Activated naive CD8-positive, alpha-beta T cell (primary cell): Measurements from ENCODE around the gene AGFG2.

ENCODE experiments used
- H3K27ac Mint-ChIP-seq: one replicate; pipeline ENCODE4 v1.8.0; 2021; ENCODE audit warnings: mixed read lengths
- H3K27me3 Mint-ChIP-seq: one replicate; pipeline ENCODE4 v1.8.0; 2021; ENCODE audit warnings: mixed read lengths
- H3K36me3 Mint-ChIP-seq: one replicate; pipeline ENCODE4 v1.8.0; 2021; ENCODE audit warnings: mixed read lengths
- H3K4me1 Mint-ChIP-seq: one replicate; pipeline ENCODE4 v1.8.0; 2021; ENCODE audit warnings: low read depth, mixed read lengths
- H3K4me3 Mint-ChIP-seq: one replicate; pipeline ENCODE4 v1.8.0; 2021; ENCODE audit warnings: mild to moderate bottlenecking, mixed read lengths
- H3K9me3 Mint-ChIP-seq: one replicate; pipeline ENCODE4 v1.8.0; 2021; ENCODE audit warnings: low read depth, mixed read lengths

The AGFG2 gene

DNA sequence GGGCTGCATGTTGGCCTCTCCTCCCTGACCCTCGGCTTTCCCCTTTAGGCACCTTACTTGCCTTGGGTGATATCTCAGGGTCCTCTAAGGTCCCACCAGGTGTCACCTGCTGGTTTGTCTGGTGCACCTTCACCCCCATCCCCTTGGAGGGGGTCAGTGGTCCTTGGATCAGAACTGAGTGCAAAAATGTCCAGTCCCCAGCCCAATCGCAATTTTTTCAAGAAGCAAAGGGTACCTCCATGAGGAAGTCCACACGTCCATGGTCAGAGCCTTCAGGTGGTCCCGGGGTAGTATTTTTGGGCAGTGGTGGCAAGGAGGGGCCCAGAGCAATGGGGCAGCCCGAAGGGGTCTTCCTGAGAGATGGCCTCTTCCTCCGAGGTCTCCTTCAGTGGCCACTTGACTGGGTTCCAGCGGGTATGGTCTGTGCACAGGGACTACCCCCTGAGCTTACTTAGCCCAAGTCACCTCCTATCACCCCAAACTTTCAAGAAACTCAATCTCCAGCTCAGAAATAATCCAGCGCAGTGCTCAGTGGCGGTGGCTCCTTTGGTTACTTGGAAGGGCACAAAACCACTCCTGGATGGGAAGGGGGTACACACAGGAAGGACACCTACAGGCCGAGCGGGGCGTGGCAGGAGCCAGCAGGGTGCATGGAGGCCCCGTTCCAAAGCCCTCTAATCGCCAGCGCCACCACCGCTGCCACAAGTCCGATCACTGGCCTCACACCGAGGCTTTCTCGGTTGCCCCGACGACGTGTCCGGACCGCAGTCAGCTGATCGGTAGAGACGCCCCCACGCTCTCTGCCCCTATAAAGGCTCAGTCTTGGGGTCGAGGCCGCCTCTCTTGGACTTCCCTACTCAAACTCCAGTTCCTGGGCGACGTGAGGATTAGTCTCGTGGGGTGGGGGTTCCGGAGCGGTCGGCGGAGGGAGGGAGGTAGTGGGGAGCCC is 30.2 kb downstream of the AGFG2 start:
- Mint-ChIP-seq H3K27me3 (no peaks in the 10 kb centered on the region), H3K36me3 (no peaks in the 10 kb centered on the region), H3K9me3 (no peaks in the 10 kb centered on the region)

DNA sequence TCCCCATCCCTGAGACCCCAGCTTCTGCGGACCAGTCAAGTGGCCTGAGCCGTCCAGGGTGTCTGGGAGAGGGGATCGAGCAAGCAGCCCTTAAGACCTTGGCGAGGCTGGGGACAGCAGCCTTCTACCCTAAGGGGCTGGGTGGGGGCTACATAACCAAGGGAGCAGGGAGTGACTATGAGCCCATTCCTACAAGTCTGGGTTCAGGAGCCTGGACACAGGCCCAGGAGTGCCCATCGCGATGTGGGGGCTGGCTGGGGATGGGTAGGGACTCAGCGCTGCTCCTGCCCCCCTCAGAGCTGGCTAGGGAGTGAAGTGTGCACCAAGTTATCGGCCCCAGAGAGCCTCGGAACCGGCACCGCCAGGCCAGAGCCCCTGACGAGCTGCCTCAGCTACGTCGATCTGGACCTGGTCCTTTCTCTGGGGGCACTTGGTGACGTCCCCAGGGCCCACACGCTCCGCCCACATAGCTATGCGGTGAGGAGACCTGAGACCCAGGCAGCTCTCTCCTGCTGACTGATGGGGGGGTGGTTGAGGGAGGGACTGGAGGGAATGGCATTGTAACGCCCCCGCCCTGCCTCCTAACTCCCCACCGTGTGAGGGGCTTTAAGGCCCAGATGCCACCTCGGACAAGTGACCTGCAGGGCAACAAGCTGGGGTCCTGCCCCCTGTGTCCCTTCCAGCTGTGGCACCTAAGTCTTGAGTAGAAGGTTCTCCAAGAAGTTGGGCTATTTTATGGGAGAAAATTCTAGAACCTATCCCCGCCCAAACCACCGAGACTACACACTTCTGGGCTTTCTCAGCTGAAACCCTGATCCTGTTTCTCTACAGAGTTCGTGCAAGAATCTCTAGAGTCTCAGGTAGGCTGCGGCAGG is 32.2 kb downstream of the AGFG2 start:
- no peak overlapping the region for H3K27ac Mint-ChIP-seq
- peaks cover 34% of the 10 kb centered on the region for H3K4me1 Mint-ChIP-seq
- no peaks in the 10 kb centered on the region for H3K27me3 Mint-ChIP-seq
- peak overlapping the region; percentile 27 for H3K4me3 Mint-ChIP-seq
- H3K9me3 Mint-ChIP-seq: no peaks in the 10 kb centered on the region
- H3K36me3 Mint-ChIP-seq: no peaks in the 10 kb centered on the region

More for the DNA sequence above, 30.2 kb downstream of the AGFG2 start:
- peaks cover 38% of the 10 kb centered on the region for H3K4me1 Mint-ChIP-seq
- H3K4me3 Mint-ChIP-seq: peak overlapping the region; percentile 60
- H3K27ac Mint-ChIP-seq: peak overlapping the region; percentile 34

DNA sequence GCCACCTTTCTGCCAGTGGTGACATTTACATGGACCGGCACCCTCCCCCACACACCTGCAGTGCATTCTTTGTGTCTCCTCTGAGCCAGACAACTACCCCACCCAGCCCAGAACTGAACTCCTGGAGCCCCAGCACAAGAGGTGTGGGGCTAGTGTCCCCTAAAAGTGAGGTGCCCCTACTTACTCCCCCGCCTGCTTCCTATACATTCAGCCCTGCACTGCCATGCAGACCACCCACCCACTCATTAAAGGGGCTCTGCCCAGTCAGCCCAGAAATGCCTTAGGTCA is 32.8 kb downstream of the AGFG2 start:
- Mint-ChIP-seq H3K9me3 (no peaks in the 10 kb centered on the region), H3K4me1 (peaks cover 32% of the 10 kb centered on the region), H3K36me3 (no peaks in the 10 kb centered on the region), H3K4me3 (peak overlapping the region; percentile 9), H3K27me3 (no peaks in the 10 kb centered on the region), H3K27ac (no peak overlapping the region)

DNA sequence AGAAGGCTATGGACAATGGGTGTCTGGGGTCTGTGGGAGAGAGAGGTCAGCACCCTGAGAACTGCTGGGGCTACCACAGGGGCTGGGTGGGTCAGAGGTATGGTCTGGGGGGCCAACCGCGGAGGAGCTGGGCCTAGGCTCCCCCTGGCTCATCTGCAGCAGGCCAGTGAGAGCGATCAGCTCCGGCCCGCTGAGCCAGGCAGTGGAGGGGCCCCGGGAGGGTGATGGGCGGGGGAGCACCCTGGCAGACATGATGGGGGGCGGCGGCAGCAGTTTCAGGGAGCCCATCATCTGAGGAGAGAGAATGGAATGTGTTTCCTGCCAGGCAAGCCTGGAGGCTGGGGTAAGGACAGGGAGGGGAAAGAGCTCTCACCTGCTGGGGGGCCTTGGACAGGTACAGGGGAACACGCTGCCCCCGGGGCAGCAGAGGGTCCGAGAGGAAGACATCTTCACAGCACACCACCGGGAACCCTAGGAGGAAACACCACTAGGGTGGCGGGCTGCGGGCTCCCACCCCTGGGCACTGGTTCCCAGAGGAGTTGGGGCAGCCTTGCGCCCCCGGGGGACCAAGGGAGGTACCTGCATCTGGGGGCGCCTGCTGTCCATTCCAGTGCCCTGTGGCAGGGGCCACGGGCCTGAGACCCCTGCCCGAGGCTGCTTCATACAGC is 33.4 kb downstream of the AGFG2 start:
- Mint-ChIP-seq H3K4me3 (no peak overlapping the region), H3K4me1 (peaks cover 32% of the 10 kb centered on the region)

DNA sequence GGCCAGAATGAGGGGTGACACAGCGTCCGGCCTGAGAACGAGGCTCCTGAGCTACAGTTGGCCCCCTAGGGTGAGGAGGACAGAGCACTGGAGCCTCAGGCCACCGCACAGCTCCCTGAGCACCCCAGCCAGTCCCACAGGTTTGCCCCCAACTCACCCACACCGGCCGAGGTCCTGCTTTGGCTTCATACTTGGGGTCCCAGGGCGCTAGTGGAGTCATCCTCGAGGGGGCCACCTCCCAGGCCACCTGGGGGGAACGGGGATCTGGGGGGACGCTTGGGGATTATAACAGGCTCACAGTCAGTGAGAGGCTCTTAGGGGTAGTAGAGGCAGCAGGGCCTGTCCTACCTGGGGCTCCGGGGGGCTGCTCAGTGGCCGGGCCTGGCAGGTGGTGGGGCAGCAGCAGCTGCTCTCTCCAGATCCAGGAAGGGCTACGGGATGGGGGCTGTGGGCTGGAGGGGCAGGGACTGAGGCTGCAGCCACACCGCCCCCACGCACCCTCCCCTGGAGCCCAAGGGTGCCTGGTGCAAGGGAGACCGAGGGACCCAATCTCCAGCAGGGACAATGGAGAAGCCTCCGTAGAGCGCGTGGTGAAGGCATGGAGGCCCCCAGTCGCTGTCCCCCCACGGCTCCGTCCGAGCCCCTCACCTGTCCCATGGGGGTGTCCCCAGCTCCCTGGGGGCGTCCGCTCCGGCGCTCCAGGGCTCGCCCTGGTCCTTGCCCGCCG is 34.1 kb downstream of the AGFG2 start:
- no peak overlapping the region for H3K27ac Mint-ChIP-seq
- no peaks in the 10 kb centered on the region for H3K36me3 Mint-ChIP-seq
- no peaks in the 10 kb centered on the region for H3K9me3 Mint-ChIP-seq
- H3K27me3 Mint-ChIP-seq: no peaks in the 10 kb centered on the region
- H3K4me3 Mint-ChIP-seq: no peak overlapping the region
- H3K4me1 Mint-ChIP-seq: peaks cover 27% of the 10 kb centered on the region

More for the DNA sequence above, 33.4 kb downstream of the AGFG2 start:
- H3K27ac Mint-ChIP-seq: no peak overlapping the region
- H3K36me3 Mint-ChIP-seq: no peaks in the 10 kb centered on the region
- no peaks in the 10 kb centered on the region for H3K9me3 Mint-ChIP-seq
- no peaks in the 10 kb centered on the region for H3K27me3 Mint-ChIP-seq

DNA sequence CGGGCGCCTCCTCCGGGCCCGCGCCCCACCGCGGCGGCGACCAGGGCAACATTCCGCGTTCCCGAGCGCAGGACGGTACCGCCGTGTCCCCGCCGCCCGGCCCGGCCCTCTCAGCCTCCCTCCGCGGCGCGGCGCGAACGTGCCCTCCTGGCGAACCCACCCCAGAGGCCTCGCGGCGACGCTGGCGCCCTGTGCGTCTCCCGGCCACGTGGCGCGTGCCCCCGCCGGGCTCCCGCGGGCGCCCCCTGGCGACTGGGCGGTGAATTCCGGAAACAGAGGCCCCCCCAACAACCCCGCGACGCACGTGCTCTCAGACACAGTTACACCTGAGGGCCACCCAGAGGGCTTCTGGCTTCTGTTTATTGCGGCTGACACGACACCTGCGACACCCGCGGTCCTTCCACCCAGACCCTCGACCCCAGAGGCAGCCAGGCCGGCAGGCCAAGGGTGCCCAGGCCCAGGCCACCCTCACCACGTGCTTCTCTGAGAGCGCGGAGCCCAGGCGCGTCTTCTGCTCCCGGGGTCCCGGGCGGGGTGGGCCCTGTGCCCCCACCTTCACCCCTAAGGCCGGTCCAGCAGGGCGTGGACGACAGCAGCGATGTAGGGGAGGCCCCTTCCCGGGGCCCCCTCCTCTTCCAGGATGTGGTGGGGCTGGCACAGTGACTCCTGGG is 34.8 kb downstream of the AGFG2 start, which contains the start of gene SAP25:
TSS of gene SAP25 (minus strand) at position 210 of the 671 bp plus-strand sequence. CDS start at position 52, 158 bp downstream.
- H3K36me3 Mint-ChIP-seq: no peaks in the 10 kb centered on the region
- H3K9me3 Mint-ChIP-seq: no peaks in the 10 kb centered on the region
- H3K27ac Mint-ChIP-seq: no peak within 1 kb of the TSS

DNA sequence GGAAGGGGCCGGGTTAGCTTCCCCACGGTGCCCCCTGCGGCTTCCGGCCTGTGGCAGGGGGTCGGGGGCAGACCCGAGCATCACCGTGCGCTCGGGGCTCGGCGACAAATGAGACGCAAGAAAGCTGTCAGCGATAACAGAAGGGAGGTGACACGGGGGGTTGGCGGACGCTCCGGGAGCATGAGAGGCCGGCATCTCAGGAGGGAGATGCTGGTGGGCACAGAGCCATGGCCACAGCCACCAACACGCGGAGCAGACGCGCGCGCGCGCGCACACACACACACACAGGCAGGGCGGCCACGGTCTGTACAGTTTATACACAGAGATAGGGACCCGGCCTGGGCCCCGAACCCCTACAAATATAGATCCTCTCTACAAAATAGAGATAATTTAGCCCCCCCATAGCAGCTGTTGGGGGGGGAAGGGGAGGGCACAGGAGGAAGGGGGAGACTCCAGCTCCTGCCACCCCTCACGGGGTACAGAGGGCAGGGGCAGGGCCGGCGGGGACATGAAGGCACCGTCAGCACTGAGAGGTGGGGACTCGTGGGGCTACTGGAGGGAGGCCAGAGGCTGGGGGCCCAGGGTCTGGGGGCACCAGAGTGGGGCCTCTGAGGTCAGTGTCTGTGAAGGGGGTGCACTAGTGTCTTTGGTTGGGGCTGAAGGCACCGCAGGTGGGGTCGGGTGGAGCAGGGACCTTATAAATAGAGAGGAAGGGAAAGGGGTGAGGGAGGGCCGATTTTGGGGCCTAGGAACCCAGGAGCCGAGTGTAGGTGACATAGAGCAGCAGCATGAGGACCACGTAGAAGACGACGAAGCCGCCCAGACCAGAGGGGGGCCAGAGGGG is 35.6 kb downstream of the AGFG2 start:
- Mint-ChIP-seq H3K36me3 (peaks cover under 1% of the 10 kb centered on the region), H3K4me1 (peaks cover 17% of the 10 kb centered on the region), H3K27ac (no peak overlapping the region), H3K27me3 (no peaks in the 10 kb centered on the region), H3K4me3 (no peak overlapping the region), H3K9me3 (no peaks in the 10 kb centered on the region)

More for the DNA sequence above, 34.8 kb downstream of the AGFG2 start, which contains the start of gene SAP25:
- no peaks in the 10 kb centered on the region for H3K27me3 Mint-ChIP-seq
- H3K4me1 Mint-ChIP-seq: peaks cover 22% of the 10 kb centered on the region
- H3K4me3 Mint-ChIP-seq: no peak within 1 kb of the TSS

DNA sequence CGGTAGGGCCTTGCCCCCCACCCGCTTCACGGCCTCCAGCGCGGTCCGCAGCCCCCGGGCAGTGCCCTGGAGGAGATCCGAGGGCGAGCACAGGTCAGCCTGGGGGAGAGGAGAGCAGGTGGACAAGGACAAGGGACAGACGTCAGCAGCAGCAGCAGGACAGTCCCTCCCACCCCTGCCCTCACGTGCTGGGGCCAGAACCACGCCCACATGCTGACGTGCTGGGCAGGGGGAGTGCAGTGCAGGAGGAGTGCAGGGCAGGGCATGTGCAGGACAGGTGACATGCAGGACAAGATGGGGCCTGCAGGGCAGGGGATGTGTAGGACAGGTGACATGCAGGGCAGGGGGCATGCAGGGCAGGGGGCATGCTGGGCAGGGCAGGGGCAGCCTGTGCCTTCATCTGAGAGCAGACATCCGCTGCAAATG is 36.2 kb downstream of the AGFG2 start:
- no peaks in the 10 kb centered on the region for H3K9me3 Mint-ChIP-seq
- peaks cover 2% of the 10 kb centered on the region for H3K36me3 Mint-ChIP-seq

DNA sequence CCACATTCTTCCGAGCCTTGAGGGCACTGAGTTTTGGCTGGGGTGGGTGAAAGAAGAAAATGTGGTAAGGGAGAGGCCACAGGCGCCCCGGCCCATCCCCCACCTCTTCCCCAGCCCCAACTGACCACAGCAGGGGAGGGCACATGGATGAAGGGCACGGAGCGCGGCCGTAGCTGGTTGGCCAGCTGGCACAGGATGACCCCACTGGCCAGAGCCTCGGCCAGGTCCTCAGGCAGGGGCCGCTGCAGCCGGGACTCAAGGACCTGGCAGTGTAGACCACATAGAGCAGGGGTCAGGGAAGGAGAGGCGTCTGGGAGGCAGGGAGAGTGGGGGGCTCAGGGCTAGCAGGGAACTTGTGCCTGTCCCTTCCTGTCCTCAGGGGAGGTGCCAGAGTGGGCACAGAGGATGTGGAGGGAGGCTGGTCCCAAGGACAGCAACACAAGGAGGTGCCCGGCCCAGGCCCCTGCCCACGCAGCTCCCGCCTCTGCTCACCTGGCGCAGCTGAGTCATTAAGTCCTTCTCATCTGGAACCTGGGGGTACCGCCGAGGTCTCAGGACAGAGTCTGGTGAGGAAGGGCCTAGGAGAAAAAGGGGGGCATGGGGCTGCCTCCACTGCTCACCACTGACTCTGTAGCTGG is 36.9 kb downstream of the AGFG2 start:
- Mint-ChIP-seq H3K9me3 (no peaks in the 10 kb centered on the region), H3K36me3 (peaks cover 2% of the 10 kb centered on the region), H3K27ac (no peak overlapping the region)

More for the DNA sequence above, 36.2 kb downstream of the AGFG2 start:
- Mint-ChIP-seq H3K4me1 (peaks cover 17% of the 10 kb centered on the region), H3K27me3 (no peaks in the 10 kb centered on the region), H3K27ac (no peak overlapping the region), H3K4me3 (no peak overlapping the region)

DNA sequence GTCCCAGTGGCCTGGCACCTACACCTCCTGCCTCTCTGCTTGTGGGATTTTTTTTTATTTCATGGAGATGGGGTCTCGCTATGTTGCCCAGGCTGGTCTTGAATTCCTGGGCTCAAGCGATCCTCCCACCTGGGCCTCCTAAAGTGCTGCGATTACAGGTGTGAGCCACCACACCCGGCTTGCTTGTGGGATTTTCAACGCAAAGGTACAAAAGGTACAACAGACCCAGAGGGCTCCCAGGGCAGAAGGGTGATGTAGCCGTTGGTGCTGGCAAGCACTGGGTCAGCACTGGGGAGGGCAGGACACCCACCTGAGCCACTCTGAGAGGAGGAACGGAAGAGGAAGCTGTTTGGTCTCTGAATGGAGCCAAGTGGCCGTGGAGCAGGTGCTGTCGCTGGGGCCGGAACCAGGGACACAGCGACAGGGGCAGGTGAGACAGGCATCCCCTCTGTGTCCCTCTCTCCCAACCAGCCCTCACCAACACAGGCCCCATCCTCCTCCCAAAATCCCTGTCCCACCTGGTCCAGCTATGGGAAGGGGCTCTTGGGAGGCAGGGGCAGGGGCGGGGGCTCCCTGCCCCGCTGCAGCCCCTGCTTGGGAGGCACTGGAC is 37.5 kb downstream of the AGFG2 start:
- no peaks in the 10 kb centered on the region for H3K27me3 Mint-ChIP-seq
- no peak overlapping the region for H3K27ac Mint-ChIP-seq
- no peaks in the 10 kb centered on the region for H3K9me3 Mint-ChIP-seq
- H3K4me1 Mint-ChIP-seq: peaks cover 12% of the 10 kb centered on the region
- peaks cover 2% of the 10 kb centered on the region for H3K36me3 Mint-ChIP-seq
- no peak overlapping the region for H3K4me3 Mint-ChIP-seq

More for the DNA sequence above, 36.9 kb downstream of the AGFG2 start:
- no peak overlapping the region for H3K4me3 Mint-ChIP-seq
- no peaks in the 10 kb centered on the region for H3K27me3 Mint-ChIP-seq
- H3K4me1 Mint-ChIP-seq: peaks cover 13% of the 10 kb centered on the region

DNA sequence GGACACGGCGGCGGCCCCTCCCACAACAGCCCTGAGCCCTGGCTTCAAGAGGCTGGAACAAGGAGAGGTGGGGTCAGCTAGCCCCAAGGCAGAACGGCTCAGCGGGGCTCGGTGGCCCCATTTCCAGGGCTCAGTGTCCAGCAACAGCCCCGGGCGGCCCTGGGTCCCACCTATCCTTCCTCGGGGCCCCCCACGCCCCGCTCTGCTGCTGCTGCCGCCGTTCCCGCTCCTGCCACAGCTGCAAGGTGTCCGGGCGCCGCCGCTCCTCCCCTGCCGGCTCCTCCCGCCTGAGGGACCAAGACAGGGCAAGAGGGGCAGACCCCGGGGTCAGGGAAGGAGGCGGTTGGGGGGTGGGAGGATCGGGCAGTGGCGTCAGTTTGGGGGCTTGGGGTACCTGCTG is 38.1 kb downstream of the AGFG2 start:
- Mint-ChIP-seq H3K4me3 (no peak overlapping the region), H3K27ac (no peak overlapping the region), H3K27me3 (no peaks in the 10 kb centered on the region), H3K4me1 (peaks cover 11% of the 10 kb centered on the region), H3K9me3 (no peaks in the 10 kb centered on the region), H3K36me3 (peaks cover 2% of the 10 kb centered on the region)

DNA sequence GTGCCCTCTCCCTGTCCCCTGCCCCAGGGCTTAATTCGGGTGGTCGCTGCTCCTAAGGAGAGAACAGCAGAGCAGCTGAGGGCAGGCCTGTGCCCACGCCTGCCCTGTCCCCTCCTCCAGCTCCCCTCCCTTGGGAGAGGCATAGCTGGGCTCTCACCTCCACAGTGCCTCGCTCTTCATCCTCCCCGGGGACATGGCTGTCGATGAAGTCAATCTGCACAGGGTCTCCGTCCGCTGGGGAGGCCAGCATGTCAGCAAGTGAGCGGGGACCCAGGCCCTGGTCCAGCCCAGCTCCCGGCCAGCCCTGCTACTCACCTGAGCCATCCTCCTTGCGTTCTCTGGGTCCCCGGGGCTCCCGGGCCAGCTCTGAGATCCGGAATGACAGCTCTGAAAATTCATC is 38.5 kb downstream of the AGFG2 start:
- Mint-ChIP-seq H3K4me1 (peaks cover 11% of the 10 kb centered on the region), H3K27ac (no peak overlapping the region), H3K27me3 (no peaks in the 10 kb centered on the region), H3K9me3 (no peaks in the 10 kb centered on the region), H3K4me3 (no peak overlapping the region), H3K36me3 (peaks cover 2% of the 10 kb centered on the region)
